ENCODE data around the gene GRIK3.

The GRIK3 gene

GRCh38 chr1:36889478-36890226, 144.7 kb downstream of the GRIK3 start:
- TF ChIP-seq CEBPB (IDR thresholded peaks at IDR 0.05) (no peak), NFIC (IDR thresholded peaks at IDR 0.05) (no peak), YY1 (IDR thresholded peaks at IDR 0.05; ENCODE audit: low read depth) (no peak), CREB1 (IDR thresholded peaks at IDR 0.05; ENCODE audit: low read depth) (no peak), ZBTB7A (IDR thresholded peaks at IDR 0.05; ENCODE audit: low read depth) (no peak), MAX (IDR thresholded peaks at IDR 0.05) (no peak), REST (IDR thresholded peaks at IDR 0.05; ENCODE audit: low read depth) (no peak), RAD21 (IDR thresholded peaks at IDR 0.05; ENCODE audit: low read depth) (no peak), TEAD4 (IDR thresholded peaks at IDR 0.05) (no peak), EP300 (IDR thresholded peaks at IDR 0.05; ENCODE audit: borderline replicate concordance) (no peak), FOXM1 (IDR thresholded peaks at IDR 0.05; ENCODE audit: borderline replicate concordance, low read depth) (no peak), USF1 (IDR thresholded peaks at IDR 0.05) (no peak), EGR1 (IDR thresholded peaks at IDR 0.05) (no peak), TAF1 (IDR thresholded peaks at IDR 0.05; ENCODE audit: low read depth) (no peak), TCF12 (IDR thresholded peaks at IDR 0.05; ENCODE audit: low read depth) (no peak)

- no peak for TF ChIP-seq YY1 (IDR thresholded peaks at IDR 0.05; ENCODE audit: low read depth)
- no peak for TF ChIP-seq CREB1 (IDR thresholded peaks at IDR 0.05; ENCODE audit: low read depth)
- TF ChIP-seq TCF12 (IDR thresholded peaks at IDR 0.05; ENCODE audit: low read depth): no peak
- no peak for TF ChIP-seq FOXM1 (IDR thresholded peaks at IDR 0.05; ENCODE audit: borderline replicate concordance, low read depth)
These were observed 145.4 kb downstream of the GRIK3 start for GRCh38 chr1:36888811-36889477.

- TF ChIP-seq FOXM1 (IDR thresholded peaks at IDR 0.05; ENCODE audit: borderline replicate concordance, low read depth) (no peak), TAF1 (IDR thresholded peaks at IDR 0.05; ENCODE audit: low read depth) (no peak)
These were observed 148.6 kb downstream of the GRIK3 start for GRCh38 chr1:36885540-36886357.

GRCh38 chr1:36884801-36885200, 149.5 kb downstream of the GRIK3 start:
- TF ChIP-seq YY1 (IDR thresholded peaks at IDR 0.05; ENCODE audit: low read depth) (no peak), CREB1 (IDR thresholded peaks at IDR 0.05; ENCODE audit: low read depth) (no peak), USF1 (IDR thresholded peaks at IDR 0.05) (no peak), MAX (IDR thresholded peaks at IDR 0.05) (no peak), ZBTB7A (IDR thresholded peaks at IDR 0.05; ENCODE audit: low read depth) (no peak), TAF1 (IDR thresholded peaks at IDR 0.05; ENCODE audit: low read depth) (no peak), REST (IDR thresholded peaks at IDR 0.05; ENCODE audit: low read depth) (no peak), RAD21 (IDR thresholded peaks at IDR 0.05; ENCODE audit: low read depth) (no peak), FOXM1 (IDR thresholded peaks at IDR 0.05; ENCODE audit: borderline replicate concordance, low read depth) (no peak), TEAD4 (IDR thresholded peaks at IDR 0.05) (no peak), NFIC (IDR thresholded peaks at IDR 0.05) (no peak), CEBPB (IDR thresholded peaks at IDR 0.05) (no peak), EGR1 (IDR thresholded peaks at IDR 0.05) (no peak), EP300 (IDR thresholded peaks at IDR 0.05; ENCODE audit: borderline replicate concordance) (no peak), TCF12 (IDR thresholded peaks at IDR 0.05; ENCODE audit: low read depth) (no peak)

- TF ChIP-seq MAX (IDR thresholded peaks at IDR 0.05): no peak
- no peak for TF ChIP-seq RAD21 (IDR thresholded peaks at IDR 0.05; ENCODE audit: low read depth)
- no peak for TF ChIP-seq CREB1 (IDR thresholded peaks at IDR 0.05; ENCODE audit: low read depth)
- no peak for TF ChIP-seq USF1 (IDR thresholded peaks at IDR 0.05)
- no peak for TF ChIP-seq TCF12 (IDR thresholded peaks at IDR 0.05; ENCODE audit: low read depth)
- TF ChIP-seq REST (IDR thresholded peaks at IDR 0.05; ENCODE audit: low read depth): no peak
- TF ChIP-seq NFIC (IDR thresholded peaks at IDR 0.05): no peak
- TF ChIP-seq ZBTB7A (IDR thresholded peaks at IDR 0.05; ENCODE audit: low read depth): no peak
- TF ChIP-seq TEAD4 (IDR thresholded peaks at IDR 0.05): no peak
- TF ChIP-seq TAF1 (IDR thresholded peaks at IDR 0.05; ENCODE audit: low read depth): no peak
- no peak for TF ChIP-seq CEBPB (IDR thresholded peaks at IDR 0.05)
- no peak for TF ChIP-seq EGR1 (IDR thresholded peaks at IDR 0.05)
- TF ChIP-seq EP300 (IDR thresholded peaks at IDR 0.05; ENCODE audit: borderline replicate concordance): no peak
These were observed 150.2 kb downstream of the GRIK3 start for GRCh38 chr1:36884029-36884701.
